Neural cell (in vitro differentiated cells): ENCODE results near the gene NOL9. TPM values are rescaled to one million over a fixed set of nuclear protein-coding genes. Genes with fewer than 3 reads are reported as not detected.

Experiments
- H2AFZ ChIP-seq: fragments of 200-600, 300-800 bp; sonication (generic), shearing (Covaris generic); 2 replicates; pipeline ENCODE4 v1.6.0; 2014; ENCODE audit warnings: low read depth, mild to moderate bottlenecking, antibody characterized with exemption, low read length, moderate library complexity
- H3F3A ChIP-seq: fragments of 200-600 bp; shearing (Covaris generic); 2 replicates; pipeline ENCODE4 v1.6.1; 2016; ENCODE audit warnings: mild to moderate bottlenecking, moderate library complexity, mixed read lengths, antibody characterized with exemption, low read length; ENCODE audit not compliant: insufficient read depth, poor library complexity, severe bottlenecking
- H3K27ac ChIP-seq: fragments of 200-600, 300-800 bp; sonication (generic), shearing (Covaris generic); 2 replicates; pipeline ENCODE4 v1.5.1; 2014; ENCODE audit warnings: mild to moderate bottlenecking, low read length, moderate library complexity
- H3K27me3 ChIP-seq: fragments of 300-800, 200-600 bp; sonication (generic), shearing (Covaris generic); 2 replicates; pipeline ENCODE4 v1.6.0; 2014; ENCODE audit warnings: mild to moderate bottlenecking, low read depth, low read length, moderate library complexity; ENCODE audit not compliant: insufficient read depth
- H3K36me3 ChIP-seq: fragments of 300-800, 200-600 bp; sonication (generic), shearing (Covaris generic); 2 replicates; pipeline ENCODE4 v1.5.1; 2014; ENCODE audit warnings: mild to moderate bottlenecking, antibody characterized with exemption, low read length, moderate library complexity; ENCODE audit not compliant: insufficient read depth
- H3K4me2 ChIP-seq: fragments of 300-800, 200-600 bp; sonication (generic), shearing (Covaris generic); 2 replicates; pipeline ENCODE4 v1.6.0; 2014; ENCODE audit warnings: mild to moderate bottlenecking, low read length
- H3K4me3 ChIP-seq: fragments of 300-800, 200-600 bp; sonication (generic), shearing (Covaris generic); 2 replicates; pipeline ENCODE4 v1.5.1; 2014; ENCODE audit warnings: mild to moderate bottlenecking, low read length, moderate library complexity
- H3K79me2 ChIP-seq: fragments of 200-600 bp; shearing (Covaris generic); replicated peaks from 2 replicates; pipeline ENCODE4 v1.6.0; 2014; ENCODE audit warnings: mild to moderate bottlenecking, low read length, moderate library complexity; ENCODE audit not compliant: insufficient read depth
- H3K9ac ChIP-seq: fragments of 300-800, 200-600 bp; sonication (generic), shearing (Covaris generic); 2 replicates; pipeline ENCODE4 v1.6.1; 2016; ENCODE audit warnings: mild to moderate bottlenecking, low read length, mixed read lengths
- H3K9me2 ChIP-seq: fragments of 200-600 bp; shearing (Covaris generic); 2 replicates; pipeline ENCODE4 v1.6.1; 2016; ENCODE audit warnings: mild to moderate bottlenecking, low read length, mixed read lengths; ENCODE audit not compliant: insufficient read depth
- H3K9me3 ChIP-seq: fragments of 200-600, 300-800 bp; sonication (generic), shearing (Covaris generic); 2 replicates; pipeline ENCODE4 v1.6.1; 2016; ENCODE audit warnings: mild to moderate bottlenecking, mixed run types, low read length, moderate library complexity, mixed read lengths
- H4K20me1 ChIP-seq: fragments of 200-600 bp; shearing (Covaris generic); 2 replicates; pipeline ENCODE4 v1.6.1; 2016; ENCODE audit warnings: mild to moderate bottlenecking, mixed run types; ENCODE audit not compliant: insufficient read depth
- CTCF ChIP-seq: fragments of 450-650 bp; IDR thresholded peaks from 2 replicates; pipeline ENCODE4 v1.5.1; 2014; ENCODE audit warnings: antibody characterized with exemption, mild to moderate bottlenecking, moderate library complexity; ENCODE audit not compliant: poor library complexity, severe bottlenecking
- EP300 ChIP-seq: fragments of 450-650 bp; conservative IDR thresholded peaks from 2 replicates; pipeline ENCODE4 v1.6.1; 2014; ENCODE audit warnings: antibody characterized with exemption, mild to moderate bottlenecking, moderate library complexity; ENCODE audit not compliant: poor library complexity, severe bottlenecking
- EZH2 ChIP-seq: fragments of 200-600, 300-800 bp; shearing (Covaris generic), sonication (generic); IDR thresholded peaks from 2 replicates; pipeline ENCODE4 v1.6.1; 2014; ENCODE audit warnings: antibody characterized with exemption, low read length, borderline replicate concordance, mild to moderate bottlenecking; ENCODE audit not compliant: insufficient read depth, poor library complexity, severe bottlenecking
- MXI1 ChIP-seq: fragments of 450-650 bp; conservative IDR thresholded peaks from 2 replicates; pipeline ENCODE4 v1.6.1; 2014; ENCODE audit warnings: antibody characterized with exemption, mild to moderate bottlenecking; ENCODE audit not compliant: poor library complexity, severe bottlenecking
- POLR2AphosphoS5 ChIP-seq: IDR thresholded peaks from 2 replicates; pipeline ENCODE4 v1.6.1; 2012
- RAD21 ChIP-seq: fragments of 450-650 bp; conservative IDR thresholded peaks from 2 replicates; pipeline ENCODE4 v1.6.1; 2014; ENCODE audit warnings: antibody characterized with exemption, mild to moderate bottlenecking, moderate library complexity
- REST ChIP-seq: IDR thresholded peaks from 2 replicates; pipeline ENCODE4 v1.6.1; 2012; ENCODE audit warnings: borderline replicate concordance
- SMC3 ChIP-seq: fragments of 450-650 bp; conservative IDR thresholded peaks from 2 replicates; pipeline ENCODE4 v1.6.1; 2014; ENCODE audit warnings: antibody characterized with exemption, mild to moderate bottlenecking, moderate library complexity; ENCODE audit not compliant: poor library complexity
- TAF1 ChIP-seq: IDR thresholded peaks from 2 replicates; pipeline ENCODE4 v1.6.1; 2012; ENCODE audit warnings: low read depth
- polyA plus RNA-seq: library from polyadenylated mRNA; depleted of rRNA; stranded (reverse); fragments of >200 nt; gene quantifications from 2 replicates; pipeline ENCODE4 v1.2.3, GENCODE V29; 2014

The NOL9 gene
- polyA plus RNA-seq, 1 donor from 2014 or later, result 30.7 TPM

GRCh38 chr1:6594977-6595740 is 40.8 kb upstream of the NOL9 start:
- no peaks in the 10 kb centered on the region for H4K20me1 ChIP-seq

GRCh38 chr1:6593810-6594209 is 39.5 kb upstream of the NOL9 start:
- no peak overlapping the region for H3K9ac ChIP-seq
- no peaks in the 10 kb centered on the region for H3K36me3 ChIP-seq
- TF ChIP-seq RAD21, result no peak
- H3K79me2 ChIP-seq, result no peaks in the 10 kb centered on the region
- H2AFZ ChIP-seq, result no peak overlapping the region
- H3K4me3 ChIP-seq, result no peak overlapping the region
- H4K20me1 ChIP-seq, result no peaks in the 10 kb centered on the region
- no peak overlapping the region for H3K4me2 ChIP-seq
- no peaks in the 10 kb centered on the region for H3F3A ChIP-seq
- no peaks in the 10 kb centered on the region for H3K9me3 ChIP-seq
- H3K27ac ChIP-seq, result no peak overlapping the region
- H3K27me3 ChIP-seq, result no peaks in the 10 kb centered on the region
- H3K9me2 ChIP-seq, result no peaks in the 10 kb centered on the region

More at GRCh38 chr1:6594977-6595740, 40.8 kb upstream of the NOL9 start:
- Histone ChIP-seq H3K9me3 (no peaks in the 10 kb centered on the region), H3K27ac (no peak overlapping the region), H3K27me3 (no peaks in the 10 kb centered on the region), H3K36me3 (no peaks in the 10 kb centered on the region), H3K9ac (no peak overlapping the region), H3K79me2 (no peaks in the 10 kb centered on the region), H3F3A (no peaks in the 10 kb centered on the region), H3K4me2 (no peak overlapping the region), H2AFZ (no peak overlapping the region), H3K9me2 (no peaks in the 10 kb centered on the region), H3K4me3 (no peak overlapping the region)
- TF ChIP-seq EZH2, result no peak
- TF ChIP-seq CTCF, result no peak
- TF ChIP-seq REST, result no peak
- no peak for TF ChIP-seq TAF1

GRCh38 chr1:6592865-6593593 is 38.7 kb upstream of the NOL9 start:
- Histone ChIP-seq H3K4me2 (no peak overlapping the region), H3F3A (no peaks in the 10 kb centered on the region), H3K79me2 (no peaks in the 10 kb centered on the region), H3K9ac (no peak overlapping the region), H3K27me3 (no peaks in the 10 kb centered on the region), H3K9me3 (no peaks in the 10 kb centered on the region), H3K4me3 (no peak overlapping the region), H3K27ac (no peak overlapping the region), H2AFZ (no peak overlapping the region), H3K36me3 (no peaks in the 10 kb centered on the region), H3K9me2 (no peaks in the 10 kb centered on the region), H4K20me1 (no peaks in the 10 kb centered on the region)
- TF ChIP-seq TAF1 (no peak), EP300 (no peak), SMC3 (no peak), MXI1 (no peak), REST (no peak), RAD21 (no peak), EZH2 (no peak), POLR2AphosphoS5 (no peak), CTCF (no peak)
